Breast epithelium (tissue), 4 donors: ENCODE results near the gene NEDD9. TPM values are rescaled to one million over a fixed set of nuclear protein-coding genes. Genes with fewer than 3 reads are reported as not detected.

Experiments
- DNase-seq, 2 donors: peaks; one replicate each; pipeline ENCODE4 v3.0.0-alpha.2; 2019; ENCODE audit warnings: low spot score in 2 of 2
- H3K27ac ChIP-seq, 2 donors: fragments of 200-600 bp; sonication (generic) in 1 of 2; one replicate each; pipeline ENCODE4 v1.5.1; 2016 to 2019; ENCODE audit warnings: mild to moderate bottlenecking in 1 of 2
- H3K27me3 ChIP-seq, 2 donors: fragments of 200-600 bp; sonication (generic) in 1 of 2; one replicate each; pipeline versions ENCODE4 v1.5.1 to v1.6.0; 2017 to 2019; ENCODE audit warnings: control low read depth in 1 of 2, mild to moderate bottlenecking in 1 of 2
- H3K36me3 ChIP-seq: fragments of 200-600 bp; one replicate; pipeline ENCODE4 v1.5.1; 2019
- H3K4me1 ChIP-seq, 2 donors: fragments of 200-600 bp; sonication (generic); one replicate each; pipeline ENCODE4 v1.5.1; 2016 to 2019; ENCODE audit warnings: control low read depth in 1 of 2
- H3K4me3 ChIP-seq, 3 donors: fragments of 200-600 bp; sonication (generic); 1 replicate in 2 of 3; 2 replicates in 1 of 3; pipeline ENCODE4 v1.5.1; 2016 to 2019; ENCODE audit warnings: mild to moderate bottlenecking in 3 of 3, moderate library complexity in 2 of 3
- H3K9me3 ChIP-seq, 2 donors: fragments of 200-600 bp; sonication (generic) in 1 of 2; one replicate each; pipeline ENCODE4 v1.5.1; 2016 to 2019; ENCODE audit warnings: control low read depth in 1 of 2
- POLR2A ChIP-seq: fragments of 450-650 bp; IDR thresholded peaks from one replicate; pipeline ENCODE4 v1.6.1; 2016; ENCODE audit warnings: antibody characterized with exemption, mild to moderate bottlenecking, moderate library complexity
- POLR2AphosphoS5 ChIP-seq, 3 donors: sonication (generic); formaldehyde crosslinking; IDR thresholded peaks; one replicate each; pipeline ENCODE4 v1.6.1; 2017; ENCODE audit warnings: antibody characterized with exemption in 3 of 3
- intact Hi-C: fragments of 100-400 bp; cut with DNase I; formaldehyde crosslinking; loops from one replicate; pipeline ENCODE4 v1.15.1; 2023; ENCODE audit warnings: low total_unique reads
- total RNA-seq, 3 donors: library from RNA; depleted of rRNA; stranded (reverse); fragments of >200 nt; gene quantifications; one replicate each; pipeline ENCODE4 v1.1.0, GENCODE V29; 2016
- TF ChIP-seq, protein P1 (sequence below), 3 donors: fragments of 450-650 bp; IDR thresholded peaks; one replicate each; pipeline ENCODE4 v1.5.1; 2016 to 2017; ENCODE audit warnings: antibody characterized with exemption in 3 of 3, mild to moderate bottlenecking in 3 of 3, moderate library complexity in 3 of 3

Gene NEDD9
- total RNA-seq, 3 donors from 2014 or later: 41.4 to 108 (median 79.2) TPM

GRCh38 chr6:11197850-11198249 lies 34.6 kb downstream of the NEDD9 start:
- Histone ChIP-seq H3K27ac (peak overlapping the region; percentile 41 to 48), H3K36me3 (no peaks in the 10 kb centered on the region), H3K4me1 (peaks cover 0 to 6% of the 10 kb centered on the region in 2 donors), H3K9me3 (no peaks in the 10 kb centered on the region), H3K4me3 (no peak overlapping the region), H3K27me3 (no peaks in the 10 kb centered on the region)
- intact Hi-C loops: no loop called here
- no peak for DNase-seq
- TF ChIP-seq POLR2AphosphoS5 (IDR thresholded peaks at IDR 0.05) (no peak), POLR2A (no peak)
- TF ChIP-seq, protein P1, sequence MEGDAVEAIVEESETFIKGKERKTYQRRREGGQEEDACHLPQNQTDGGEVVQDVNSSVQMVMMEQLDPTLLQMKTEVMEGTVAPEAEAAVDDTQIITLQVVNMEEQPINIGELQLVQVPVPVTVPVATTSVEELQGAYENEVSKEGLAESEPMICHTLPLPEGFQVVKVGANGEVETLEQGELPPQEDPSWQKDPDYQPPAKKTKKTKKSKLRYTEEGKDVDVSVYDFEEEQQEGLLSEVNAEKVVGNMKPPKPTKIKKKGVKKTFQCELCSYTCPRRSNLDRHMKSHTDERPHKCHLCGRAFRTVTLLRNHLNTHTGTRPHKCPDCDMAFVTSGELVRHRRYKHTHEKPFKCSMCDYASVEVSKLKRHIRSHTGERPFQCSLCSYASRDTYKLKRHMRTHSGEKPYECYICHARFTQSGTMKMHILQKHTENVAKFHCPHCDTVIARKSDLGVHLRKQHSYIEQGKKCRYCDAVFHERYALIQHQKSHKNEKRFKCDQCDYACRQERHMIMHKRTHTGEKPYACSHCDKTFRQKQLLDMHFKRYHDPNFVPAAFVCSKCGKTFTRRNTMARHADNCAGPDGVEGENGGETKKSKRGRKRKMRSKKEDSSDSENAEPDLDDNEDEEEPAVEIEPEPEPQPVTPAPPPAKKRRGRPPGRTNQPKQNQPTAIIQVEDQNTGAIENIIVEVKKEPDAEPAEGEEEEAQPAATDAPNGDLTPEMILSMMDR (IDR thresholded peaks at IDR 0.05): no peak

- Histone ChIP-seq H3K4me1 (peaks cover 0 to 6% of the 10 kb centered on the region in 2 donors), H3K4me3 (no peak overlapping the region), H3K27me3 (no peaks in the 10 kb centered on the region), H3K9me3 (no peaks in the 10 kb centered on the region), H3K36me3 (no peaks in the 10 kb centered on the region), H3K27ac (peak overlapping the region; percentile 48 to 49)
- intact Hi-C loops: no loop called here
- no peak for TF ChIP-seq POLR2A
- TF ChIP-seq POLR2AphosphoS5 (IDR thresholded peaks at IDR 0.05): no peak
- TF ChIP-seq, protein P1 (IDR thresholded peaks at IDR 0.05): no peak
- DNase-seq: no peak
Observed at GRCh38 chr6:11197175-11197536, 35.3 kb downstream of the NEDD9 start.

- DNase-seq: no peak
- intact Hi-C loops: no loop called here
Observed at GRCh38 chr6:11196511-11197174, 35.8 kb downstream of the NEDD9 start.

DNA sequence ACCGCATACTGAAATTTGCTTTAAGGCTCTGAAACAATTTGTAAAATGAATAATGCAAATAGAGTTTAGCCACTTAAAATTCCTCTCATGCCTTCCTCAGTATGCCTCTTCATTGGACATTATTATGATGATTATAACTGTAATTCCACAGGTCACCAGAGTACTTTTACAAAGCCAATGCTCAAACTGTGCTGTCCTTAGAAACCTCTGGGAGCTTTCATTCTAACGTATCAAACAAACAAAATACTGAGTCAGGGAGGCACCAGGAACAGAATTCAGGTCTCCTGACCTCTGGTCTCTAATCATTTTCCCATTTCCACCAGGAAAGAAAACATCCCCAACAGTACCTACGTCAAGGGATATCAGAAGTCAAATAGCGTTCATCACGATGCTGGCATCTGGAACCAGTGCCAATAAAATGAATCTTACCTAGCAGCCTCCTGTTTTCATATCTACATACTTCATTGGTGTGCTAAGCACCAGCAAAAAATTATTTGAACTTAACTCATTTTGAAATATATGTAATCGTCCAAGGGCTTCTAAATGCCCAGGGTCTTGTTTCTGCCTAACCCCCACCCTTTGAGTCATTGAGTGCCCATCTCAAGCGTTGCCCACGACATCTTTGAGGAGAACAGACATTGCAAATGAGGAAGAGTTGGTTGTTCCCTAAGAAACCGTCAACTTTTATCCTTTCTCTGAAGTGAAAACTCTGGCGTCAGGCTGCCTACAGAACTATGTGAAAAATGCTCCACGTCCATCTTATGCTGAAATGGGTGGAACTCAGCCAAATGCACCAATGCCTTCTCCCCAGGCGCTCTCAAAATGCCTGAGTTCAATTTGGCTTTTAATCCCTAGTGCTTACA lies 37.9 kb downstream of the NEDD9 start:
- no peaks in the 10 kb centered on the region for H3K4me1 ChIP-seq
- no peaks in the 10 kb centered on the region for H3K27me3 ChIP-seq
- intact Hi-C loops: no loop called here
- H3K9me3 ChIP-seq: no peaks in the 10 kb centered on the region
- no peak overlapping the region for H3K4me3 ChIP-seq
- TF ChIP-seq POLR2A (no peak), POLR2AphosphoS5 (IDR thresholded peaks at IDR 0.05) (peak in 1 of 3 donors; percentile 12)
- TF ChIP-seq, protein P1 (IDR thresholded peaks at IDR 0.05): no peak
- peak overlapping the region; percentile 49 to 52 for H3K27ac ChIP-seq
- no peak for DNase-seq
- no peaks in the 10 kb centered on the region for H3K36me3 ChIP-seq

More at GRCh38 chr6:11196511-11197174, 35.8 kb downstream of the NEDD9 start:
- no peak overlapping the region for H3K4me3 ChIP-seq
- no peaks in the 10 kb centered on the region for H3K9me3 ChIP-seq
- H3K27me3 ChIP-seq: no peaks in the 10 kb centered on the region
- H3K36me3 ChIP-seq: no peaks in the 10 kb centered on the region
- peak overlapping the region; percentile 2 to 59 for H3K27ac ChIP-seq
- H3K4me1 ChIP-seq: peaks cover 0 to 6% of the 10 kb centered on the region in 2 donors
- TF ChIP-seq, protein P1 (IDR thresholded peaks at IDR 0.05): no peak
- TF ChIP-seq POLR2AphosphoS5 (IDR thresholded peaks at IDR 0.05): no peak
- TF ChIP-seq POLR2A: no peak

DNA sequence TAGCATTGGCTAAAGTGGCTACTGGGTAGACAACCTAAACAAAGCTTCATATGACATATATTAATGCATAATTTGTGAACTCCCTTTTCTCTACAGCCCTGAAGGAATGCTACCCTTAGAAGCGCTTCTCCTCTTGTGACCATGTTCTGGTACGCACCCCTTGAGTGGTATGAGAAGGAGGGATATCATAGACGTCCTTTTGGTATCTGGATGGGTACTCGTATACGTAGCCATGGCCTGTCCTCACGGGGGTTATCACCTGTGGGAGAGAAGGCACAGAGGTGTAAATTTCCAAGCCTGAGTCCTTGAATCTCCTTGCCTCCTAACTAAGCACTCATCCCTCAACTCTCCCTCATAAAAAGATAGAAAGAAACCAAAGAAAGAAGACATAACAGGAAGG lies 39.0 kb downstream of the NEDD9 start:
- DNase-seq: no peak
- Histone ChIP-seq H3K4me1 (no peaks in the 10 kb centered on the region), H3K27ac (no peak overlapping the region), H3K27me3 (no peaks in the 10 kb centered on the region), H3K9me3 (no peaks in the 10 kb centered on the region), H3K4me3 (no peak overlapping the region), H3K36me3 (no peaks in the 10 kb centered on the region)
- TF ChIP-seq, protein P1 (IDR thresholded peaks at IDR 0.05): no peak
- TF ChIP-seq POLR2A: no peak
- TF ChIP-seq POLR2AphosphoS5 (IDR thresholded peaks at IDR 0.05): no peak
- intact Hi-C loops: no loop called here
